ENCODE data around the gene VSTM2B. TPM values are rescaled to one million over a fixed set of nuclear protein-coding genes. Genes with fewer than 3 reads are reported as not detected.

Gene VSTM2B
- total RNA-seq, 1 experiment from 2014 or later, result not detected

DNA sequence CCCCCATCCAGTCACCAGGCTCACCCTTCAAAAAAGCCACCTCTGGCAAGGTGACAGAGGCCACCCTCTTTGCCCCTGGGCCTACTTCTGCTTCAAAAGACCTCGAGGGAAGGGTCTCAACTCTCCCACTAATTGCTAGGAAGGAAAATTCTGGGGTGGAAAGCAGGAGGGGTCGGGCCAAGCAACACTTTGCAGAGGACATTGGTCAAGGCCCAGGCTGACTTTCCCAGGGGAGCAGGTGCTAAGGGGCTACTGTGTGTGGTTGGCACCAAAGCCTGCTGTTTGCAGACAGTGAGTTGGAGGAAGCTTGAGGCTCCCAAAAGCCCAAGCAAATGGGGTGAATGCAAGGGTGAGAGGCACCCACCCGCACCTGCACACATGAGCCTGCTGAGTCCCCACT lies 28.6 kb upstream of the VSTM2B start:
- ChIA-PET POLR2A (no interaction called here), CTCF (no interaction called here)
- H3K9me3 ChIP-seq (ENCODE audit: control insufficient read depth, insufficient read depth, low read depth, low read length), result no peaks in the 10 kb centered on the region
- H3K36me3 ChIP-seq (ENCODE audit: control insufficient read depth, insufficient read depth, low read length), result no peaks in the 10 kb centered on the region
- in situ Hi-C loops (cut with HindIII; ENCODE audit: low pct_unique_long_range_greater_than_20kb, low sequenced_read_pairs) (no loop called here), intact Hi-C loops (cut with micrococcal nuclease; ENCODE audit: unreplicated experiment) (no loop called here)
- peaks cover 16% of the 10 kb centered on the region for H3K27me3 ChIP-seq (ENCODE audit: control insufficient read depth, insufficient read depth, low read length)
- TF ChIP-seq TCF7L2 (IDR thresholded peaks at IDR 0.05; ENCODE audit: low read depth, low read length), result no peak
- TF ChIP-seq, protein P1, sequence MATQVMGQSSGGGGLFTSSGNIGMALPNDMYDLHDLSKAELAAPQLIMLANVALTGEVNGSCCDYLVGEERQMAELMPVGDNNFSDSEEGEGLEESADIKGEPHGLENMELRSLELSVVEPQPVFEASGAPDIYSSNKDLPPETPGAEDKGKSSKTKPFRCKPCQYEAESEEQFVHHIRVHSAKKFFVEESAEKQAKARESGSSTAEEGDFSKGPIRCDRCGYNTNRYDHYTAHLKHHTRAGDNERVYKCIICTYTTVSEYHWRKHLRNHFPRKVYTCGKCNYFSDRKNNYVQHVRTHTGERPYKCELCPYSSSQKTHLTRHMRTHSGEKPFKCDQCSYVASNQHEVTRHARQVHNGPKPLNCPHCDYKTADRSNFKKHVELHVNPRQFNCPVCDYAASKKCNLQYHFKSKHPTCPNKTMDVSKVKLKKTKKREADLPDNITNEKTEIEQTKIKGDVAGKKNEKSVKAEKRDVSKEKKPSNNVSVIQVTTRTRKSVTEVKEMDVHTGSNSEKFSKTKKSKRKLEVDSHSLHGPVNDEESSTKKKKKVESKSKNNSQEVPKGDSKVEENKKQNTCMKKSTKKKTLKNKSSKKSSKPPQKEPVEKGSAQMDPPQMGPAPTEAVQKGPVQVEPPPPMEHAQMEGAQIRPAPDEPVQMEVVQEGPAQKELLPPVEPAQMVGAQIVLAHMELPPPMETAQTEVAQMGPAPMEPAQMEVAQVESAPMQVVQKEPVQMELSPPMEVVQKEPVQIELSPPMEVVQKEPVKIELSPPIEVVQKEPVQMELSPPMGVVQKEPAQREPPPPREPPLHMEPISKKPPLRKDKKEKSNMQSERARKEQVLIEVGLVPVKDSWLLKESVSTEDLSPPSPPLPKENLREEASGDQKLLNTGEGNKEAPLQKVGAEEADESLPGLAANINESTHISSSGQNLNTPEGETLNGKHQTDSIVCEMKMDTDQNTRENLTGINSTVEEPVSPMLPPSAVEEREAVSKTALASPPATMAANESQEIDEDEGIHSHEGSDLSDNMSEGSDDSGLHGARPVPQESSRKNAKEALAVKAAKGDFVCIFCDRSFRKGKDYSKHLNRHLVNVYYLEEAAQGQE (IDR thresholded peaks at IDR 0.05; ENCODE audit: insufficient read depth in 1 of 2, low read depth in 2 of 2, low read length in 1 of 2), result no peak
- TF ChIP-seq SIN3A (IDR thresholded peaks at IDR 0.05; ENCODE audit: borderline replicate concordance, insufficient read depth, low read depth, low read length), result no peak
- TF ChIP-seq POLR2AphosphoS5 (IDR thresholded peaks at IDR 0.05; ENCODE audit: low read depth, low read length), result no peak
- TF ChIP-seq, protein P2, sequence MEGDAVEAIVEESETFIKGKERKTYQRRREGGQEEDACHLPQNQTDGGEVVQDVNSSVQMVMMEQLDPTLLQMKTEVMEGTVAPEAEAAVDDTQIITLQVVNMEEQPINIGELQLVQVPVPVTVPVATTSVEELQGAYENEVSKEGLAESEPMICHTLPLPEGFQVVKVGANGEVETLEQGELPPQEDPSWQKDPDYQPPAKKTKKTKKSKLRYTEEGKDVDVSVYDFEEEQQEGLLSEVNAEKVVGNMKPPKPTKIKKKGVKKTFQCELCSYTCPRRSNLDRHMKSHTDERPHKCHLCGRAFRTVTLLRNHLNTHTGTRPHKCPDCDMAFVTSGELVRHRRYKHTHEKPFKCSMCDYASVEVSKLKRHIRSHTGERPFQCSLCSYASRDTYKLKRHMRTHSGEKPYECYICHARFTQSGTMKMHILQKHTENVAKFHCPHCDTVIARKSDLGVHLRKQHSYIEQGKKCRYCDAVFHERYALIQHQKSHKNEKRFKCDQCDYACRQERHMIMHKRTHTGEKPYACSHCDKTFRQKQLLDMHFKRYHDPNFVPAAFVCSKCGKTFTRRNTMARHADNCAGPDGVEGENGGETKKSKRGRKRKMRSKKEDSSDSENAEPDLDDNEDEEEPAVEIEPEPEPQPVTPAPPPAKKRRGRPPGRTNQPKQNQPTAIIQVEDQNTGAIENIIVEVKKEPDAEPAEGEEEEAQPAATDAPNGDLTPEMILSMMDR (IDR thresholded peaks at IDR 0.05), result no peak
- H3K4me3 ChIP-seq (ENCODE audit: low read depth in 2 of 2, low read length in 2 of 2), result no peak overlapping the region
- H3K27ac ChIP-seq (ENCODE audit: low read length), result no peak overlapping the region
- BruUV-seq (replicated peaks), result no TSS peak
- no peaks in the 10 kb centered on the region for H3K4me1 ChIP-seq (ENCODE audit: control insufficient read depth, insufficient read depth, low read length)
- DNase-seq (ENCODE audit: low read depth, low spot score), result no peak
- no peak for ATAC-seq

DNA sequence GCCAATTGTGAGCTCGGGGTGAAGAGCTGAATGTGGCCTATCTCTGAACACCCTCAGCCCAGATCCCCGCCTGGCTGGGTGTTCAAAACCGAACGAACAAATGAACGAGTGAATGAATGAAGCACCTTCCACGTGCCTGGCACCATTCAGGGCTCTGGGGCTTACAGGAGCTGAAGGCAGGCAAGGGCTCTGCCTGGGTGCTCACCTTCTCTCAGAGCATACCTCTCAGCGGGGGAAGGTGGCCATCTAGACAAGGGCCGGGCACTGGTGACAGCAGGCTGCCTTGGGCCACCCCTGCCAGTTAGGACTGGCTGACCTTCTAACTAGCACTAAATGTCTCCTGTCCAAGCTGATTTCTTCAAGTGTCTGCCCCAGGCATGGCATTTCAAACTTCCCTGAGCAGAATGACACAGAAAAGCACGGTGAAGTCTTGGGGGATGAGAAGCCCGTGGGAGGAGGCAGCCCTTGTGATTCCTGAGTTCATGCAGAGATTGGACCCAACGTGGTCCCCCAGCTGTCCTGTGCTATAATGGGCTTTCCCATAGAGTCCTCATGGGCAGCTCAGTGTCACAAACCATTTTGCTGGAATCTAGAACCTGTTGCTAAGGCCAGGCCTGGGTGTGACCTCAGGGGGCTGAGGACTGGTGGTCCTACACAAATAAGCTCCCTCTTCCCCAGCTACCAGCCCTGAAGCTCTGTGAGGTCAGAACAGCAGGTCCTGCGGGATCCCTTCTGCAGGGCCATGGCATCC lies 27.9 kb upstream of the VSTM2B start:
- in situ Hi-C loops (cut with HindIII; ENCODE audit: low pct_unique_long_range_greater_than_20kb, low sequenced_read_pairs), result no loop called here
- ATAC-seq (no peak), DNase-seq (ENCODE audit: low read depth, low spot score) (no peak)
- Histone ChIP-seq H3K4me1 (ENCODE audit: control insufficient read depth, insufficient read depth, low read length) (no peaks in the 10 kb centered on the region), H3K36me3 (ENCODE audit: control insufficient read depth, insufficient read depth, low read length) (no peaks in the 10 kb centered on the region), H3K27me3 (ENCODE audit: control insufficient read depth, insufficient read depth, low read length) (peaks cover 12% of the 10 kb centered on the region), H3K27ac (ENCODE audit: low read length) (no peak overlapping the region), H3K9me3 (ENCODE audit: control insufficient read depth, insufficient read depth, low read depth, low read length) (no peaks in the 10 kb centered on the region), H3K4me3 (ENCODE audit: low read depth in 2 of 2, low read length in 2 of 2) (no peak overlapping the region)
- ChIA-PET CTCF (no interaction called here), POLR2A (no interaction called here)
- no peak for TF ChIP-seq SIN3A (IDR thresholded peaks at IDR 0.05; ENCODE audit: borderline replicate concordance, insufficient read depth, low read depth, low read length)
- TF ChIP-seq TCF7L2 (IDR thresholded peaks at IDR 0.05; ENCODE audit: low read depth, low read length), result no peak
- no peak for TF ChIP-seq POLR2AphosphoS5 (IDR thresholded peaks at IDR 0.05; ENCODE audit: low read depth, low read length)
- TF ChIP-seq, protein P1 (IDR thresholded peaks at IDR 0.05; ENCODE audit: insufficient read depth in 1 of 2, low read depth in 2 of 2, low read length in 1 of 2), result no peak
- TF ChIP-seq, protein P2 (IDR thresholded peaks at IDR 0.05), result no peak
- intact Hi-C loops (cut with micrococcal nuclease; ENCODE audit: unreplicated experiment), result no loop called here
- no TSS peak for BruUV-seq (replicated peaks)
